ENCODE results near the gene RNF26. TPM values are rescaled to one million over a fixed set of nuclear protein-coding genes. Genes with fewer than 3 reads are reported as not detected.

RNF26 gene
- total and polyA plus RNA-seq, 4 donors = 8.2 to 25.4 (median 13.6) TPM

DNA sequence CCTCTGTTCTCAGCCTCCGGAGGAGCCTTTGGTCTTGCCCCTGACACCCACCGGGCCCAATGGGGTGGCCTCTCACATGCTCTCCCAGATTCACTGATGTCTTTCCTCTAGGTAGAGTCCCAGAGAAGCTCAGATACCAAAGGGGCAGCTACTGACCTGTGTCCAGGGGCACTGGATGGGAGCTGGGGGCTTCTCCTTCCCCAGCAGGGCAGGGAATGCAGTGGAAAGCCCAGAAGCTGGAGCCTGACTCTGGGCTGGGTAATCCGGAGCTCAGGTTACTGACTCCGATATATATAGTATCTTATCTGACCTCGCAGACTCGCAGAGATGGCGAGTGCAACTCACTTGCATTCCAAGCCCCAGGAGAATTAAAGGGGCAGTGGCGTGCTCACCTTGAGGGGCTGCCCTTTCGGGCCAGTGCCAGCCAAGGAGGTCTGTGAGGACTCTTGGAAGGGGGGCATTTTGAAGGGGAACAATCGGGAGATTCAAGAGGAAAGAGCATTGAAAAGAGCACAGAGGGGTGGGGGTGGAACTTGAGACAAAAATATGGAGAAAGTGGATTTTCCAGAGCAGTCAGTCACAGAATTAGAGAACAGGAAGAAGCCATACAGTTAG is 44.6 kb downstream of the RNF26 start:
- TF ChIP-seq, protein P1, sequence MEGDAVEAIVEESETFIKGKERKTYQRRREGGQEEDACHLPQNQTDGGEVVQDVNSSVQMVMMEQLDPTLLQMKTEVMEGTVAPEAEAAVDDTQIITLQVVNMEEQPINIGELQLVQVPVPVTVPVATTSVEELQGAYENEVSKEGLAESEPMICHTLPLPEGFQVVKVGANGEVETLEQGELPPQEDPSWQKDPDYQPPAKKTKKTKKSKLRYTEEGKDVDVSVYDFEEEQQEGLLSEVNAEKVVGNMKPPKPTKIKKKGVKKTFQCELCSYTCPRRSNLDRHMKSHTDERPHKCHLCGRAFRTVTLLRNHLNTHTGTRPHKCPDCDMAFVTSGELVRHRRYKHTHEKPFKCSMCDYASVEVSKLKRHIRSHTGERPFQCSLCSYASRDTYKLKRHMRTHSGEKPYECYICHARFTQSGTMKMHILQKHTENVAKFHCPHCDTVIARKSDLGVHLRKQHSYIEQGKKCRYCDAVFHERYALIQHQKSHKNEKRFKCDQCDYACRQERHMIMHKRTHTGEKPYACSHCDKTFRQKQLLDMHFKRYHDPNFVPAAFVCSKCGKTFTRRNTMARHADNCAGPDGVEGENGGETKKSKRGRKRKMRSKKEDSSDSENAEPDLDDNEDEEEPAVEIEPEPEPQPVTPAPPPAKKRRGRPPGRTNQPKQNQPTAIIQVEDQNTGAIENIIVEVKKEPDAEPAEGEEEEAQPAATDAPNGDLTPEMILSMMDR (IDR thresholded peaks at IDR 0.05; ENCODE audit: control extremely low read depth, extremely low read depth) = no peak
- Histone ChIP-seq H3K27me3 (ENCODE audit: control insufficient read depth in 3 of 3, insufficient read depth in 3 of 3, low read length in 2 of 3) (peaks cover 0 to 10% (median 2%) of the 10 kb centered on the region in 3 donors), H3K4me1 (ENCODE audit: control insufficient read depth in 5 of 5, insufficient read depth in 5 of 5, low read length in 5 of 5) (peaks cover 0 to 40% (median 14%) of the 10 kb centered on the region in 5 donors), H3K27ac (ENCODE audit: low read depth in 1 of 2, low read length in 1 of 2) (peak overlapping the region in 1 of 2 donors; percentile 98), H3K9ac (ENCODE audit: insufficient read depth in 1 of 2, low read length in 2 of 2) (no peak overlapping the region), H3K9me3 (ENCODE audit: control insufficient read depth in 4 of 4, insufficient read depth in 3 of 4, low read length in 3 of 4) (no peaks in the 10 kb centered on the region), H3K36me3 (ENCODE audit: control insufficient read depth in 4 of 4, insufficient read depth in 4 of 4, low read length in 4 of 4) (no peaks in the 10 kb centered on the region), H3K4me3 (no peak overlapping the region)
- DNase-seq (no peak), ATAC-seq (ENCODE audit: insufficient read depth, low FRiP score) (no peak)
- 75 to 88% methylated on average over 10 of the region's 10 CpGs for WGBS, 2 donors

DNA sequence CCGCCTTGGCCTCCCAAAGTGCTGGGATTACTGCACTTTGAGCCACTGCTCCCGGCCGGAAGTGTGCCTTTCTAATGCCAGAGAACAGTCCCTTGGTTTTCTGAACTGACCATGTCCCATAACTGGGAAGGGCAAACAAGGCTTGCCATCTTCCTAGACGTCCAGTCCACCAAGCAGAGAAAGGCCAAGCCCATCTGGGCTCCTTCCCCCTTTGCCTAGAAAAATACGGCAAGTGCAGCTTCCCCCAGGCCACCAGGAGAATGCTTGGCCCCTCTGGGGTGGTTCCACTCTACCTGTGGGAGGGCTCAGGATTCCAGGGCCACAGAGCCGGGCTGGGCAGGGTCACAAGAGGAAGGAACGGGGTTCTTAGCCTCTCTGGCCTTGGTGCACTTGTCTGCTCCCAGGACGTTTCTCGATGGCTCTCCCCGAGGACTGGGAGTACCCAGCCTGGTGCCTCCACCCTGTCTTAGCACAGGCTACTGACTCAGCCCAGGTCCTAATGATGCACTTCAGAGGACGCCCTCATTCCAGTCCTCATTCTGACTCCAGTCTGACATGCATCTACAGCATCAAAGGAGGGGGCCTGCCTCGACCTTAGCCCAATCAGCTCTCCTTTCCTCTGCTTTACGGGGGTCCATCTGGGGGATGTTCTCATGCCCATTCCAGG is 46.0 kb downstream of the RNF26 start:
- peaks cover 0 to 10% (median 8%) of the 10 kb centered on the region in 3 donors for H3K27me3 ChIP-seq (ENCODE audit: control insufficient read depth in 3 of 3, insufficient read depth in 3 of 3, low read length in 2 of 3)
- H3K36me3 ChIP-seq (ENCODE audit: control insufficient read depth in 4 of 4, insufficient read depth in 4 of 4, low read length in 4 of 4) = no peaks in the 10 kb centered on the region
- WGBS, 2 donors = 76 to 77% methylated on average over 13 of the region's 13 CpGs
- no peak overlapping the region for H3K9ac ChIP-seq (ENCODE audit: insufficient read depth in 1 of 2, low read length in 2 of 2)
- DNase-seq = no peak
- no peak overlapping the region for H3K4me3 ChIP-seq
- H3K9me3 ChIP-seq (ENCODE audit: control insufficient read depth in 4 of 4, insufficient read depth in 3 of 4, low read length in 3 of 4) = no peaks in the 10 kb centered on the region
- peak overlapping the region in 1 of 2 donors; percentile 68 for H3K27ac ChIP-seq (ENCODE audit: low read depth in 1 of 2, low read length in 1 of 2)
- H3K4me1 ChIP-seq (ENCODE audit: control insufficient read depth in 5 of 5, insufficient read depth in 5 of 5, low read length in 5 of 5) = peaks cover 0 to 30% (median 14%) of the 10 kb centered on the region in 5 donors
- TF ChIP-seq, protein P1 (IDR thresholded peaks at IDR 0.05; ENCODE audit: control extremely low read depth, extremely low read depth) = no peak
- ATAC-seq (ENCODE audit: insufficient read depth, low FRiP score) = no peak

DNA sequence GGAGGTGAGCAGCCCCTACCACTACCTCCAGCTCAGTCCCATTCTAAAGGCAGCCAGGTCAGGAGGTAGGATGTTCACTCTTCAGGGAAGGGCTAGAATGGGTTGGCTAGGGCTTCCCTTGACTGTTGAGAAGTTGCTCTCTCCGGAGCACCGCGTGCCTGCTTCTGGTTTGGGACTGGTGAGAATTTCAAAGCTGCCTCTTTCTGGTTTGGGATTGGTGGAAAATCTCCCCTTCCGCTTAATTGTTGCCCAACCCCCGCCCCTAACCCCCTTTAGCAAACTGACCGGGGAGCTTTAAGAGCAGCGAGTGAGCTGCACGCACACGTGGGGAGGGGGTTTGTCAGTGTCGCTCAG is 46.5 kb downstream of the RNF26 start:
- Histone ChIP-seq H3K9ac (ENCODE audit: insufficient read depth in 1 of 2, low read length in 2 of 2) (peak overlapping the region; percentile 33 to 75), H3K27ac (ENCODE audit: low read depth in 1 of 2, low read length in 1 of 2) (peak overlapping the region in 1 of 2 donors; percentile 68), H3K36me3 (ENCODE audit: control insufficient read depth in 4 of 4, insufficient read depth in 4 of 4, low read length in 4 of 4) (no peaks in the 10 kb centered on the region), H3K9me3 (ENCODE audit: control insufficient read depth in 4 of 4, insufficient read depth in 3 of 4, low read length in 3 of 4) (no peaks in the 10 kb centered on the region), H3K4me1 (ENCODE audit: control insufficient read depth in 5 of 5, insufficient read depth in 5 of 5, low read length in 5 of 5) (peaks cover 0 to 25% (median 14%) of the 10 kb centered on the region in 5 donors), H3K27me3 (ENCODE audit: control insufficient read depth in 3 of 3, insufficient read depth in 3 of 3, low read length in 2 of 3) (peaks cover 0 to 10% (median 8%) of the 10 kb centered on the region in 3 donors), H3K4me3 (no peak overlapping the region)
- 2 to 9% methylated on average over 10 of the region's 10 CpGs for WGBS, 2 donors
- peak in 1 of 3 donors; percentile 54 for DNase-seq
- TF ChIP-seq, protein P1 (IDR thresholded peaks at IDR 0.05; ENCODE audit: control extremely low read depth, extremely low read depth) = no peak
- no peak for ATAC-seq (ENCODE audit: insufficient read depth, low FRiP score)
